ENCODE results near the gene MAST1.

The MAST1 gene

DNA sequence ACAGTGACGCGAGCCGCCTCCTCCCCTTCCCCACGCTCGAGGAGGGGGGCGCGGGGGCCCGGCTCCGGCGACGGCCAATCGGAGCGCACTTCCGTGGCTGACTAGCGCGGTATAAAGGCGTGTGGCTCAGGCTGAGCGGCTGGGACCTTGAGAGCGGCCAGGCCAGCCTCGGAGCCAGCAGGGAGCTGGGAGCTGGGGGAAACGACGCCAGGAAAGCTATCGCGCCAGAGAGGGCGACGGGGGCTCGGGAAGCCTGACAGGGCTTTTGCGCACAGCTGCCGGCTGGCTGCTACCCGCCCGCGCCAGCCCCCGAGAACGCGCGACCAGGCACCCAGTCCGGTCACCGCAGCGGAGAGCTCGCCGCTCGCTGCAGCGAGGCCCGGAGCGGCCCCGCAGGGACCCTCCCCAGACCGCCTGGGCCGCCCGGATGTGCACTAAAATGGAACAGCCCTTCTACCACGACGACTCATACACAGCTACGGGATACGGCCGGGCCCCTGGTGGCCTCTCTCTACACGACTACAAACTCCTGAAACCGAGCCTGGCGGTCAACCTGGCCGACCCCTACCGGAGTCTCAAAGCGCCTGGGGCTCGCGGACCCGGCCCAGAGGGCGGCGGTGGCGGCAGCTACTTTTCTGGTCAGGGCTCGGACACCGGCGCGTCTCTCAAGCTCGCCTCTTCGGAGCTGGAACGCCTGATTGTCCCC is 46.8 kb upstream of the MAST1 start, which contains the start of gene JUNB:
TSS of gene JUNB (plus strand) at position 142 of the 706 bp plus-strand sequence. CDS start at position 428, 286 bp downstream.
- ChIA-PET CTCF (interaction anchor here (1.1 to 3.3 kb wide), 4 partner anchors 14 to 227 kb away, joined by 3 to 23 read pairs (median 17); no protein-coding TSS in a partner anchor), POLR2A (interaction anchor here (0.7 to 3.6 kb wide), 15 partner anchors 9 to 110 kb away, joined by 3 to 55 read pairs (median 6); partner anchors contain the start of genes DNASE2, GET3, RNASEH2A and THSD8)
- peak; percentile 74 for DNase-seq (ENCODE audit: extremely low spot score)
- TF ChIP-seq ARNT (IDR thresholded peaks at IDR 0.05) (no peak), BHLHE40 (IDR thresholded peaks at IDR 0.05; ENCODE audit: borderline replicate concordance) (no peak), SUZ12 (IDR thresholded peaks at IDR 0.05) (no peak), L3MBTL2 (conservative IDR thresholded peaks at IDR 0.05) (peak; percentile 7; the same call in 1 of the 2 replicates), LEF1 (IDR thresholded peaks at IDR 0.05; ENCODE audit: borderline replicate concordance) (no peak), HDGF (IDR thresholded peaks at IDR 0.05; ENCODE audit: borderline replicate concordance) (no peak), ELF4 (IDR thresholded peaks at IDR 0.05) (peak; percentile 80), ZNF384 (IDR thresholded peaks at IDR 0.05) (no peak), FOXM1 (IDR thresholded peaks at IDR 0.05; ENCODE audit: borderline replicate concordance) (peak; percentile 83), NFRKB (IDR thresholded peaks at IDR 0.05) (no peak)
- TF ChIP-seq, protein P1, sequence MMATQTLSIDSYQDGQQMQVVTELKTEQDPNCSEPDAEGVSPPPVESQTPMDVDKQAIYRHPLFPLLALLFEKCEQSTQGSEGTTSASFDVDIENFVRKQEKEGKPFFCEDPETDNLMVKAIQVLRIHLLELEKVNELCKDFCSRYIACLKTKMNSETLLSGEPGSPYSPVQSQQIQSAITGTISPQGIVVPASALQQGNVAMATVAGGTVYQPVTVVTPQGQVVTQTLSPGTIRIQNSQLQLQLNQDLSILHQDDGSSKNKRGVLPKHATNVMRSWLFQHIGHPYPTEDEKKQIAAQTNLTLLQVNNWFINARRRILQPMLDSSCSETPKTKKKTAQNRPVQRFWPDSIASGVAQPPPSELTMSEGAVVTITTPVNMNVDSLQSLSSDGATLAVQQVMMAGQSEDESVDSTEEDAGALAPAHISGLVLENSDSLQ (IDR thresholded peaks at IDR 0.05), result no peak

DNA sequence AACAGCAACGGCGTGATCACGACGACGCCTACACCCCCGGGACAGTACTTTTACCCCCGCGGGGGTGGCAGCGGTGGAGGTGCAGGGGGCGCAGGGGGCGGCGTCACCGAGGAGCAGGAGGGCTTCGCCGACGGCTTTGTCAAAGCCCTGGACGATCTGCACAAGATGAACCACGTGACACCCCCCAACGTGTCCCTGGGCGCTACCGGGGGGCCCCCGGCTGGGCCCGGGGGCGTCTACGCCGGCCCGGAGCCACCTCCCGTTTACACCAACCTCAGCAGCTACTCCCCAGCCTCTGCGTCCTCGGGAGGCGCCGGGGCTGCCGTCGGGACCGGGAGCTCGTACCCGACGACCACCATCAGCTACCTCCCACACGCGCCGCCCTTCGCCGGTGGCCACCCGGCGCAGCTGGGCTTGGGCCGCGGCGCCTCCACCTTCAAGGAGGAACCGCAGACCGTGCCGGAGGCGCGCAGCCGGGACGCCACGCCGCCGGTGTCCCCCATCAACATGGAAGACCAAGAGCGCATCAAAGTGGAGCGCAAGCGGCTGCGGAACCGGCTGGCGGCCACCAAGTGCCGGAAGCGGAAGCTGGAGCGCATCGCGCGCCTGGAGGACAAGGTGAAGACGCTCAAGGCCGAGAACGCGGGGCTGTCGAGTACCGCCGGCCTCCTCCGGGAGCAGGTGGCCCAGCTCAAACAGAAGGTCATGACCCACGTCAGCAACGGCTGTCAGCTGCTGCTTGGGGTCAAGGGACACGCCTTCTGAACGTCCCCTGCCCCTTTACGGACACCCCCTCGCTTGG is 46.1 kb upstream of the MAST1 start:
- POLR2A ChIA-PET, result interaction anchor here (0.6 to 3.6 kb wide), 20 partner anchors 9 to 111 kb away, joined by 3 to 55 read pairs (median 4); partner anchors contain the start of genes DHPS, DNASE2, GET3 and RNASEH2A

DNA sequence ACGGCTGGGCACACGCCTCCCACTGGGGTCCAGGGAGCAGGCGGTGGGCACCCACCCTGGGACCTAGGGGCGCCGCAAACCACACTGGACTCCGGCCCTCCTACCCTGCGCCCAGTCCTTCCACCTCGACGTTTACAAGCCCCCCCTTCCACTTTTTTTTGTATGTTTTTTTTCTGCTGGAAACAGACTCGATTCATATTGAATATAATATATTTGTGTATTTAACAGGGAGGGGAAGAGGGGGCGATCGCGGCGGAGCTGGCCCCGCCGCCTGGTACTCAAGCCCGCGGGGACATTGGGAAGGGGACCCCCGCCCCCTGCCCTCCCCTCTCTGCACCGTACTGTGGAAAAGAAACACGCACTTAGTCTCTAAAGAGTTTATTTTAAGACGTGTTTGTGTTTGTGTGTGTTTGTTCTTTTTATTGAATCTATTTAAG is 45.4 kb upstream of the MAST1 start:
- ChIA-PET CTCF (interaction anchor here (0.6 to 3.3 kb wide), 7 partner anchors 15 to 35 kb away, joined by 3 to 23 read pairs (median 7); no protein-coding TSS in a partner anchor), POLR2A (interaction anchor here (0.6 to 3.6 kb wide), 11 partner anchors 10 to 112 kb away, joined by 3 to 55 read pairs (median 7); partner anchors contain the start of genes DHPS, GET3 and RNASEH2A)
- no peak; the same call in none of the 2 replicates for TF ChIP-seq L3MBTL2 (conservative IDR thresholded peaks at IDR 0.05)
- TF ChIP-seq CTBP1 (IDR thresholded peaks at IDR 0.05; ENCODE audit: borderline replicate concordance), result no peak
- TF ChIP-seq TARDBP (IDR thresholded peaks at IDR 0.05), result no peak
- no peak for DNase-seq (ENCODE audit: extremely low spot score)

More for the DNA sequence above, 46.1 kb upstream of the MAST1 start:
- no peak for DNase-seq (ENCODE audit: extremely low spot score)
- CTCF ChIA-PET, result interaction anchor here (0.7 to 3.3 kb wide), 6 partner anchors 9 to 228 kb away, joined by 3 to 23 read pairs (median 11); no protein-coding TSS in a partner anchor
- TF ChIP-seq L3MBTL2 (conservative IDR thresholded peaks at IDR 0.05), result peak; percentile 64; the same call in 1 of the 2 replicates
- TF ChIP-seq SUZ12 (IDR thresholded peaks at IDR 0.05), result no peak
- TF ChIP-seq BHLHE40 (IDR thresholded peaks at IDR 0.05; ENCODE audit: borderline replicate concordance), result no peak

DNA sequence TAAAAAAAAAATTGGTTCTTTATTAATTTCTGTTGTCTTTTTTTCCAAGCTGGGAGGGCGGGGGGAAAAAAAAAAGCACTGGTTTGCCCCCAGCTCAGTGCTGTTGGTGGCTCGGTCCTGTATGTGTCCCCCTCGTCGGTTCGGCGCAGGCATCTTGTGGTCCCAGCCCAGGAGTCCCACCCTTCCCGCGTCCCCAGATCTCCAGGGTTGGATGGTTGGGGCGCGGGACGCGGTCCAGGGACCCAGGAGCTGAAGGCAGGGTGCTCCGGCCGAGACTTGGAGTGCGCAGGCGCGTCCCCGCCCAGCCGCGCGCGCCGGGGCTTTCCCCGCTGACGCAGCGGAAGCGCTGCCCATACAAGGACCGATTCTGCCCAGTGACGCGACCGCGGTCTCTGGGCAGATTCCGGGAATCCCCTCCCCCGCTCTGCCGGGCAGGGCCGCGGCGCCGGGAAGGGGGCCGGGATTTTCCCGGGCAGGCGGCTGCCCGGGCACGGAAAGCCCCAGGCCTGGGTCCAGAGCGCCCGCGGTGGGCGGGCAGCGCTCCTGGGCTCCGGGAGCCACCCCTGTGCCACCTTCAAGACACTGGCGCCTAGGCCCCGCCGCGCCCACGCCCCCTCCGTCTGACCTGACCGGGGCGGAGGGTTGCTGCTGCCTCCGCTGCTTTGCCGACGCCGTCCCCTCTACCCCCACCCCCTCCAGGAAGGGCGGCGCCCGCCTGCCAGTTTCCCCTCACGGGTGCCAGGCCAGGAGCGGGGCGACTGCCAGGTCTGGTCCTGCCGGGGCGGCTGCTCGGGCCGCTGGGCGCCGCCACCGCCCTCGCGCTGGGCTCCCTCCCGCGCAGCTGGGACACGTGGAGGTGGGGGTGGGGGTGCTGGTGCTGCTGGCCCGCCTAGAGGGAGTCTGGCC is 44.8 kb upstream of the MAST1 start:
- POLR2A ChIA-PET, result interaction anchor here (0.7 to 3.6 kb wide), 10 partner anchors 11 to 112 kb away, joined by 3 to 55 read pairs (median 8); partner anchors contain the start of genes DHPS, GET3 and RNASEH2A
- CTCF ChIA-PET, result interaction anchor here (0.6 to 3.3 kb wide), 7 partner anchors 16 to 36 kb away, joined by 3 to 23 read pairs (median 7); no protein-coding TSS in a partner anchor
- peak; percentile 95 for DNase-seq (ENCODE audit: extremely low spot score)
- TF ChIP-seq L3MBTL2 (conservative IDR thresholded peaks at IDR 0.05) (peak; percentile 74), CTBP1 (IDR thresholded peaks at IDR 0.05; ENCODE audit: borderline replicate concordance) (no peak), ZNF384 (IDR thresholded peaks at IDR 0.05) (peak; percentile 98), FOXA1 (IDR thresholded peaks at IDR 0.05) (no peak)

DNA sequence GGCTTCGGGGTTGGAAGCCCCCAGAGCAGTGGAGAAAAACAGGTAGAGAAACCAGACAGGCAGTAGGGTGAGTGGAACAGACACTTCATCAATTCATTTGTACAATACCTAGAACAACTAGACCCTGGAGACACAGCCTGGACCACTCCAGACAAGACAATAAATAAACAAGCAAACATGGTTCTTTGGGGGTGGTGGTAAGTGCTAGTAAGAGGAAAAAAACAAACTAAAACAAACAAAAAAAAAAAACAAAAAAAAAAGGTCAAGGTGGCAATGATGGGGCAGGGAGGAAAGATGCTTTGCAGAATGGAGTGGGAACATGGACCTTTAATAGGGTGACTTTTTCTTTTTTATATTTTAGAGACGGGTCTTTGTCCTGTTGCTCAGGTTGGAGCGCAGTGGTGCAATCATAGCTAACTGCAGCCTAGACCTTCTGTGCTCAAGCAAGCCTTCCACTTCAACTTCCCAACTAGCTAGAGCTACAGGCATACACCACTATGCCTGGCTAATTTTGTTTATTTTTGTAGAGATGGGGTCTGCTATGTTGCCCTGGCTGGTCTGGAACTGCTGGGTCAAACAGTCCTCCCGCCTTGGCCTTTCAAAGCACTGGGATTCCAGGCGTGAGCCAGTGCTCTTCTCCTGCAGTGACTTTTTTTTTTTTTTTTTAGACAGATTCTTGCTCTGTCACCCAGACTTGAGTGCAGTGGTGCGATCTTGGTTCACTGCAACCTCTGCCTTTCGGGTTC is 43.9 kb upstream of the MAST1 start:
- POLR2A ChIA-PET, result interaction anchor here (2.5 kb wide), 1 partner anchor 28 kb away, joined by 11 read pairs; no protein-coding TSS in a partner anchor

More for the DNA sequence above, 43.9 kb upstream of the MAST1 start:
- CTCF ChIA-PET, result interaction anchor here (1.4 to 2.0 kb wide), 2 partner anchors 54 to 76 kb away, joined by 4 to 7 read pairs; no protein-coding TSS in a partner anchor
- DNase-seq (ENCODE audit: extremely low spot score), result no peak
- TF ChIP-seq CTBP1 (IDR thresholded peaks at IDR 0.05; ENCODE audit: borderline replicate concordance) (no peak), NFRKB (IDR thresholded peaks at IDR 0.05) (no peak), ARNT (IDR thresholded peaks at IDR 0.05) (no peak), ZNF384 (IDR thresholded peaks at IDR 0.05) (no peak), SUZ12 (IDR thresholded peaks at IDR 0.05) (no peak), FOXK2 (IDR thresholded peaks at IDR 0.05) (no peak), BHLHE40 (IDR thresholded peaks at IDR 0.05; ENCODE audit: borderline replicate concordance) (no peak), LEF1 (IDR thresholded peaks at IDR 0.05; ENCODE audit: borderline replicate concordance) (no peak), TARDBP (IDR thresholded peaks at IDR 0.05) (no peak), ELF4 (IDR thresholded peaks at IDR 0.05) (no peak), FOXM1 (IDR thresholded peaks at IDR 0.05; ENCODE audit: borderline replicate concordance) (no peak), SP1 (IDR thresholded peaks at IDR 0.05) (no peak), FOXA1 (IDR thresholded peaks at IDR 0.05) (no peak), HDGF (IDR thresholded peaks at IDR 0.05; ENCODE audit: borderline replicate concordance) (no peak), L3MBTL2 (conservative IDR thresholded peaks at IDR 0.05) (no peak)
- TF ChIP-seq, protein P1 (IDR thresholded peaks at IDR 0.05), result no peak
